Trophoblast cell (in vitro differentiated cells and primary cell): ENCODE data around the gene INHBA.

Source experiments
- DNase-seq, 2 donors: peaks; one replicate each; pipeline ENCODE4 v3.0.0-alpha.2; 2016
- H2AFZ ChIP-seq: 2 replicates; pipeline ENCODE4 v1.6.1; 2013; ENCODE audit warnings: low read length, moderate library complexity, mild to moderate bottlenecking; ENCODE audit not compliant: insufficient read depth, poor library complexity
- H2AK5ac ChIP-seq: 2 replicates; pipeline ENCODE4 v1.6.1; 2013; ENCODE audit warnings: mild to moderate bottlenecking, low read length
- H2BK120ac ChIP-seq: 2 replicates; pipeline ENCODE4 v1.6.1; 2013; ENCODE audit warnings: low read length, mild to moderate bottlenecking, moderate library complexity; ENCODE audit not compliant: insufficient read depth, poor library complexity
- H2BK12ac ChIP-seq: 2 replicates; pipeline ENCODE4 v1.6.1; 2013; ENCODE audit warnings: mild to moderate bottlenecking, low read length, moderate library complexity
- H2BK5ac ChIP-seq: 2 replicates; pipeline ENCODE4 v1.6.1; 2013; ENCODE audit warnings: low read length, low read depth, moderate library complexity, mild to moderate bottlenecking; ENCODE audit not compliant: poor library complexity
- H3K14ac ChIP-seq: 2 replicates; pipeline ENCODE4 v1.6.1; 2013; ENCODE audit warnings: mild to moderate bottlenecking, low read length
- H3K18ac ChIP-seq: 2 replicates; pipeline ENCODE4 v1.6.1; 2013; ENCODE audit warnings: mild to moderate bottlenecking, low read length
- H3K23ac ChIP-seq: 2 replicates; pipeline ENCODE4 v1.6.1; 2013; ENCODE audit warnings: low read length
- H3K27ac ChIP-seq: 2 replicates; pipeline ENCODE4 v1.5.1; 2013; ENCODE audit warnings: low read depth, mild to moderate bottlenecking, inconsistent platforms, low read length, moderate library complexity
- H3K27me3 ChIP-seq: 2 replicates; pipeline ENCODE4 v1.6.1; 2013; ENCODE audit warnings: inconsistent platforms, mild to moderate bottlenecking, low read length, moderate library complexity; ENCODE audit not compliant: insufficient read depth
- H3K36me3 ChIP-seq, 2 experiments: 1 replicate in 1 of 2; 2 replicates in 1 of 2; pipeline ENCODE4 v1.6.1; 2013; ENCODE audit warnings: low read length in 2 of 2, mild to moderate bottlenecking in 2 of 2, moderate library complexity in 1 of 2; ENCODE audit not compliant: insufficient read depth in 2 of 2, control insufficient read depth in 1 of 2
- H3K4ac ChIP-seq: 2 replicates; pipeline ENCODE4 v1.6.1; 2013; ENCODE audit warnings: low read depth, mild to moderate bottlenecking, low read length, moderate library complexity
- H3K4me1 ChIP-seq, 2 experiments: 1 replicate in 1 of 2; 2 replicates in 1 of 2; pipeline ENCODE4 v1.6.1; 2013; ENCODE audit warnings: low read length in 2 of 2, mild to moderate bottlenecking in 2 of 2, moderate library complexity in 1 of 2; ENCODE audit not compliant: insufficient read depth in 2 of 2, control insufficient read depth in 1 of 2
- H3K4me2 ChIP-seq: 2 replicates; pipeline ENCODE4 v1.6.1; 2013; ENCODE audit warnings: inconsistent platforms, mild to moderate bottlenecking, low read length, moderate library complexity
- H3K4me3 ChIP-seq: 2 replicates; pipeline ENCODE4 v1.5.1; 2013; ENCODE audit warnings: mild to moderate bottlenecking, low read depth, low read length, inconsistent platforms
- H3K79me1 ChIP-seq: one replicate; pipeline ENCODE4 v1.6.1; 2013; ENCODE audit warnings: low read length
- H3K79me2 ChIP-seq: 2 replicates; pipeline ENCODE4 v1.6.1; 2013; ENCODE audit warnings: low read length, mild to moderate bottlenecking; ENCODE audit not compliant: control insufficient read depth, insufficient read depth, poor library complexity
- H3K9ac ChIP-seq: 2 replicates; pipeline ENCODE4 v1.6.1; 2013; ENCODE audit warnings: mild to moderate bottlenecking, low read length
- H3K9me3 ChIP-seq: 2 replicates; pipeline ENCODE4 v1.6.1; 2013; ENCODE audit warnings: low read depth, mild to moderate bottlenecking, control low read depth, inconsistent platforms, low read length; ENCODE audit not compliant: insufficient read depth
- H4K12ac ChIP-seq: 2 replicates; pipeline ENCODE4 v1.6.1; 2013; ENCODE audit warnings: low read depth, mild to moderate bottlenecking, low read length, moderate library complexity
- H4K8ac ChIP-seq: 2 replicates; pipeline ENCODE4 v1.6.1; 2013; ENCODE audit warnings: low read depth, mild to moderate bottlenecking, low read length, moderate library complexity
- H4K91ac ChIP-seq: one replicate; pipeline ENCODE4 v1.6.1; 2013; ENCODE audit warnings: low read depth, mild to moderate bottlenecking, low read length, moderate library complexity
- WGBS: extraction: QIAGEN DNeasy Blood & Tissue Kit; methylation state at CpG from one replicate; pipeline ENCODE4 v1.1.7; 2013; ENCODE audit warnings: missing lambda C conversion rate; ENCODE audit not compliant: insufficient read length, insufficient coverage; ENCODE audit errors: extremely low coverage; 5-methylcytosine and 5-hydroxymethylcytosine counted together

INHBA gene

GRCh38 chr7:41731493-41732435 lies 28.9 kb upstream of the INHBA start:
- Histone ChIP-seq H3K79me1 (peaks cover 17% of the 10 kb centered on the region), H2BK12ac (peak overlapping the region; percentile 61), H2AFZ (no peak overlapping the region), H2BK5ac (no peak overlapping the region), H3K27ac (no peak overlapping the region), H4K8ac (no peak overlapping the region), H4K12ac (no peak overlapping the region), H3K4me3 (no peak overlapping the region), H3K18ac (no peak overlapping the region), H3K4me1 (peaks cover 3 to 14% of the 10 kb centered on the region in 2 experiments), H2AK5ac (no peak overlapping the region), H2BK120ac (no peak overlapping the region), H3K4ac (no peak overlapping the region), H4K91ac (no peak overlapping the region), H3K9me3 (no peaks in the 10 kb centered on the region), H3K14ac (no peak overlapping the region), H3K27me3 (no peaks in the 10 kb centered on the region), H3K4me2 (no peak overlapping the region), H3K9ac (no peak overlapping the region), H3K23ac (no peak overlapping the region), H3K36me3 (no peaks in the 10 kb centered on the region), H3K79me2 (no peaks in the 10 kb centered on the region)
- peak in 1 of 2 donors; percentile 29 for DNase-seq
- WGBS, result no CpG with 5 or more reads among the region's 7 CpGs

- H3K4me1 ChIP-seq, result peaks cover 3 to 16% of the 10 kb centered on the region in 2 experiments
- peaks cover 19% of the 10 kb centered on the region for H3K79me1 ChIP-seq
- no peak overlapping the region for H2BK120ac ChIP-seq
- no peak overlapping the region for H4K8ac ChIP-seq
- no peak overlapping the region for H2BK5ac ChIP-seq
- H3K27ac ChIP-seq, result no peak overlapping the region
- H3K27me3 ChIP-seq, result no peaks in the 10 kb centered on the region
- no peak overlapping the region for H2AFZ ChIP-seq
- H3K4me2 ChIP-seq, result no peak overlapping the region
- no CpG with 5 or more reads among the region's 3 CpGs for WGBS
- no peak overlapping the region for H3K23ac ChIP-seq
- no peaks in the 10 kb centered on the region for H3K79me2 ChIP-seq
- H3K4ac ChIP-seq, result no peak overlapping the region
- H3K9me3 ChIP-seq, result no peaks in the 10 kb centered on the region
- H3K14ac ChIP-seq, result no peak overlapping the region
- no peaks in the 10 kb centered on the region for H3K36me3 ChIP-seq
- H4K91ac ChIP-seq, result no peak overlapping the region
- no peak overlapping the region for H3K4me3 ChIP-seq
- H3K18ac ChIP-seq, result no peak overlapping the region
- H2AK5ac ChIP-seq, result no peak overlapping the region
- H4K12ac ChIP-seq, result no peak overlapping the region
- no peak overlapping the region for H2BK12ac ChIP-seq
- no peak overlapping the region for H3K9ac ChIP-seq
- DNase-seq, result no peak
These were observed 27.8 kb upstream of the INHBA start for GRCh38 chr7:41730668-41731067.

- Histone ChIP-seq H2AK5ac (no peak overlapping the region), H3K4me3 (no peak overlapping the region), H2BK12ac (peak overlapping the region; percentile 94), H2BK120ac (peak overlapping the region; percentile 60), H3K36me3 (no peaks in the 10 kb centered on the region), H2BK5ac (peak overlapping the region; percentile 57), H3K18ac (no peak overlapping the region), H3K4ac (no peak overlapping the region), H3K14ac (no peak overlapping the region), H4K8ac (no peak overlapping the region), H2AFZ (no peak overlapping the region), H4K91ac (peak overlapping the region; percentile 80), H3K27ac (no peak overlapping the region), H3K4me2 (no peak overlapping the region), H3K79me2 (no peaks in the 10 kb centered on the region), H3K27me3 (no peaks in the 10 kb centered on the region), H3K23ac (no peak overlapping the region), H3K9me3 (no peaks in the 10 kb centered on the region), H4K12ac (no peak overlapping the region), H3K79me1 (peaks cover 19% of the 10 kb centered on the region), H3K4me1 (peaks cover 3 to 17% of the 10 kb centered on the region in 2 experiments), H3K9ac (no peak overlapping the region)
- no peak for DNase-seq
- no CpG with 5 or more reads among the region's 1 CpG for WGBS
These were observed 27.3 kb upstream of the INHBA start for GRCh38 chr7:41730161-41730560.

- no CpG with 5 or more reads among the region's 4 CpGs for WGBS
- Histone ChIP-seq H2BK5ac (no peak overlapping the region), H3K9me3 (no peaks in the 10 kb centered on the region), H3K18ac (no peak overlapping the region), H2BK120ac (no peak overlapping the region), H3K9ac (no peak overlapping the region), H2BK12ac (peak overlapping the region; percentile 92), H3K4me2 (no peak overlapping the region), H3K23ac (no peak overlapping the region), H3K27ac (no peak overlapping the region), H3K4ac (no peak overlapping the region), H3K79me1 (peaks cover 20% of the 10 kb centered on the region), H3K36me3 (no peaks in the 10 kb centered on the region), H2AK5ac (no peak overlapping the region), H3K14ac (peak overlapping the region; percentile 45), H3K4me1 (peaks cover 3 to 17% of the 10 kb centered on the region in 2 experiments), H3K4me3 (no peak overlapping the region), H3K79me2 (no peaks in the 10 kb centered on the region), H3K27me3 (no peaks in the 10 kb centered on the region), H2AFZ (no peak overlapping the region), H4K91ac (peak overlapping the region; percentile 70), H4K8ac (no peak overlapping the region), H4K12ac (no peak overlapping the region)
- no peak for DNase-seq
These were observed 26.2 kb upstream of the INHBA start for GRCh38 chr7:41729059-41729458.
